Measurements from ENCODE around the gene MAFB.

The MAFB gene

GRCh38 chr20:40652441-40652987, 36.5 kb downstream of the MAFB start:
- no peak for DNase-seq

DNA sequence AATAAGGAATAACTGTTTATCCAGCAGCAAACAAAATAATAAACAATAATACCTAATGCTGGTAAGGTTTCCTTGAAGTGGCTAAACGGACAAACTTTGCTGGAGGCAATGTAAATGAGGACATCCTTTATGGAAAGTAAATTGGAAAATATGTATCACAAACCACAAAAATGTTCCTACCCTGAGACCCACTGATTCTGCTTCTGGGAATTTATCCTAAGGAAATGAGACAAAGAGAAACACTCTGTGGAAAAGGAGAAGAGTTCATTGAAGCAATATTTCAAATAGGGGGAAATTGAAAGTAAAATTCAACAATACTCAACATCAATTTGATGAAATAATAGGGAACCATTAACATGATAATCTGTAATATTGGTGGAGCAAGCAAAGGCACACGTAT, 37.9 kb downstream of the MAFB start:
- no peak for DNase-seq

GRCh38 chr20:40650707-40651106, 38.3 kb downstream of the MAFB start:
- DNase-seq = no peak

GRCh38 chr20:40648210-40649072, 40.6 kb downstream of the MAFB start:
- DNase-seq = no peak

DNA sequence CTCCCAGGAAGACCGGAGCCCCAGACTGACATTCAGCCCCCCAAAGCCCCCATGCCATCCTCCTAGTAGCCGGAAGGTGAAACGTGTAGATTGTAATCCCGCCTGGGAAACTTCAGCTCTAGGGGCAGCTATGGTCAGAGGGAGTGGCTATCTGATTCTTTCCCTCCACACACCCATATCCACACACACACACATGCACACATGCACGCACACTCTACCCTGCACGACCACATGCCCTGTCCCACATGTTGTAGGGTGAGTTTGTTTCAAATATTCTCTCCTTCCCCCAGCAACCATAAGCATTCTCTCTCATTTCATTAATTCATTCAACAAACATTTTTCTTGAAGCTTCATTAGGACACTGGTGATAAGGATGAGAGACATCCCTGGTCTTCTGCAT, 42.2 kb downstream of the MAFB start:
- DNase-seq = no peak

- no peak for DNase-seq
Observed at GRCh38 chr20:40646361-40646760, 42.7 kb downstream of the MAFB start.

DNA sequence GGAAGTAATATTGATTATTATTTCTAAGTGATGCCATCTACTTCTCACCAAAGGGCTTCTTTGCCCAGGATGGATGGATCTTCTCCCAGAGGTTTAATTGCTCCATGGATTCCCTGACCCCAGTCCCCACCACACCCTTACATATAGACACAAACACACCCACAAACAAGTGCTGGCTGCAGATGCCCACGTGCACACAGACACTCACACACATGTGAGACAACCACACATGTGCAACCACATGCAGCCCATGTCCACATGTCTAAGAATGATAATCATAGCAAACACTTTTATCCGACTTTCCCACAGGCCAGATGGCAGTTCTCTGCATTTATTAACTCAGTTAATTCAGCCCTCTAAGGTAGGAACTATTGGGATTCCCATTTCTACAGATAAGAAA, 44.2 kb downstream of the MAFB start:
- DNase-seq = no peak

GRCh38 chr20:40643891-40644290, 45.1 kb downstream of the MAFB start:
- no peak for DNase-seq

DNA sequence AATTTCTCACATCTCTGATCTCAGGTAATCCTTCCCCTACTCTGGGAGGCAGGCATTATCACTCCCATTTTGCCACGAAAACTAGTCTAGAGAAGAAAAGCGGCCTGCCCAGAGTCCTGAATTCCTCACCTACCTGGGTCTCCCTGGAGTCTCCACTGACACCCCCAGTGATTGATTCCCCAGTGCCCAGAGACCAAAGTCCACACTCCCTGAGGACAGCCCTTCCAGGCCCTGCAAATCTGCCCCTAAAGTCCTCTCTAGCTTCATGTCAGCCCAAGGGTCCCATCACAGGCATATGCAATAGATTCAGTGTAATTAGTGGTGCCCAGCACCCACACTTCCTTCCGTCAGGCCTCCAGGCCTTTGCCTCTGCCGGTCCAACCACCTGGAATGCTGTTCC, 47.2 kb downstream of the MAFB start:
- DNase-seq = no peak

- no peak for DNase-seq
Observed at GRCh38 chr20:40641202-40641601, 47.8 kb downstream of the MAFB start.

DNA sequence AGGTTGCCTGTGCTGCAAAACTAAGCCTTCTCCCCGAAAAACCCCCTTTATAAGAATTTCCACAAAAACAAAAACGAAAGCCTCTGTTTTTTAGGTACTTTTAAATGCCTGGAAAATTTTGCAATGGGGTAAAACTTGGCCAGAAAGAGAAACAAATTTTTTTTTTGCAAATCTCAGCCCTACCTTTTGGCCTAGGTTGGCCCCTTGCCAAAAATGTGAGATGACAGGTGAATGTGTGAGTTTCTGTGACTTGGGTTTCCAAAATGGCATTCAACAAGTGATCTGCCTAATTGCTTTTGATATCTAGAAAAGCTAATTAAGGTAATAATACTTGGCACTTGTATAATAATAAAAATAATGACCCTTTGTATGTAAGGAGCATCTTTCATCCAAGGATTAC, 48.4 kb downstream of the MAFB start:
- no peak for DNase-seq

- no peak for DNase-seq
Observed at GRCh38 chr20:40639676-40640355, 49.2 kb downstream of the MAFB start.

GRCh38 chr20:40639132-40639531, 49.9 kb downstream of the MAFB start:
- DNase-seq = no peak

DNA sequence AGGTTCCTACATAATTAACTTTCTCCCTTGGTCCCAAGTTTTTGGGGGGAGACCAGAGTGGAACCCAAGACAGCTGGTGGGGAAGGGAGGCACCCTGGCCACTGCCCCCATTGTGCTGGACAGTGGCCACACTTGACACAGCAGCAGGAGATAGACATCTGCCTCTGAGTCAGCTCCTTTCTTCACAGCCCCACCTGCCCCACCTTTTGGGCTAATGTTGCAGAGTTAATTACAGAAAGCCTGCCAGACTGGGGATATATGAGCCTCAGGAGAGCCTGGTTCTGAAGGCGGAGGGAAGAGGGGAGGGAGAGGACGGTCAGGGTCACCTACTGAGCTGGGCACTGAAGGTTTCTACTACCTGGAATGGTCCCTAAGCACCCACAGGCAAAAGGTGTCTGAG, 50.6 kb downstream of the MAFB start:
- no peak for DNase-seq

DNA sequence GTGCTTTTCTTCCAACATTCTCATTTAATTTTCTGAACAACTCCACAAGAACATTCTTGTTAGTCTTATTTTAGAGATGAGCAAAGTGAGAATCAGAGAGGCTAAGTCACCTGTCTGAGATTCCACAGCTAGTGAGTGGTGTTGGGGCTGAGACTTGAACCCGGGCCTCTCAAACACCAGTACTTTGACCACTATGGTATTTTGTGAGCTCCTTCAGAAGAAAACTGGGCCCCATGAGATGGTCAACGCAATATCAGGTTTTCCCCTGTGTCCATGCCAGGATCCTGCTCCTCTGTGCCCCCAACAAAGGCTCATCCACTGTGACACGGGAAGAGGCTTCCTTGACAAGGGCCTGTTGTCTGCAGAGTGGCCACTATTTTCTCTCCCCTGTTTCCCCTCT, 51.9 kb downstream of the MAFB start:
- no peak for DNase-seq

DNA sequence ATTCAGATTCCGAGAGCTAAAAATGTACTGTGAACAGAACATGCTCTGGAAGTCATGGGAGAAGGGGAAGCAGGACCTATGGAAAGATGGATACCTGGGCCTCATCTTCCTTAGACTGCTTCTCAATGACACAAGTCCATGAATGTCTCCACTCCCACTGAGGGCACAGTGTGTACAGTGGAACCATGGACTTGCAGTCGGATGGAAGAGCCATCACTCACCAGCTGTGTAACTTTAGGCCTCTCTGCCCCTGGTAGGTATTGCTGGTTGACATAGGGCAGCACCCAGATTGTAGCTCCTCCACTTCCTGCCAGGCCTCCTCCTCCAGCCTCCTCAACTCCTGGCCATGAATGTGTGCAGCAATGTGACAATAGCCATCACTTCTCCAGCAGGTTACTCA, 52.5 kb downstream of the MAFB start:
- no peak for DNase-seq

- DNase-seq = no peak
Observed at GRCh38 chr20:40635971-40636370, 53.1 kb downstream of the MAFB start.
